K562 (cell line): ENCODE data around the gene AGXT. TPM values are rescaled to one million over a fixed set of nuclear protein-coding genes. Genes with fewer than 3 reads are reported as not detected.

ENCODE experiments used
- ATAC-seq: fragments of 200-7000 bp; cut with Tn5 transposase; 3 replicates; pipeline ENCODE4 v1.9.1; 2020; ENCODE audit warnings: moderate library complexity
- BruUV-seq: library from RNA; stranded (reverse); fragments of 400-500 nt; replicated peaks from 2 replicates; lab custom pipeline; 2021; lab: Mats Ljungman, UMichigan
- CTCF ChIA-PET: fragments of 300-600 bp; formaldehyde crosslinking; extraction: SDS; loops from one replicate; lab custom pipeline; 2021; ENCODE audit warnings: low intra/inter-chr PET ratio; lab: Yijun Ruan, JAX
- POLR2A ChIA-PET: fragments of 300-600, 350-650 bp; sonication (Branson Sonifier 250); formaldehyde crosslinking; extraction: SDS; loops from one replicate; lab custom pipeline; 2021; ENCODE audit warnings: antibody characterized with exemption, inconsistent platforms; lab: Yijun Ruan, JAX
- DNase-seq, 4 experiments: peaks; one replicate each; pipeline versions ENCODE4 v3.0.0 to v3.0.0-alpha.2; 2011 to 2018; ENCODE audit warnings: low spot score in 3 of 4, mixed read lengths in 3 of 4; ENCODE audit errors: extremely low read depth in 1 of 4
- FAIRE-seq: peaks from 2 replicates; lab custom pipeline; 2011; peaks lifted over from hg19 to GRCh38; lab: Jason Lieb, UNC
- H2AFZ ChIP-seq: 2 replicates; pipeline ENCODE4 v1.6.0; 2011; ENCODE audit warnings: low read depth, low read length, control low read depth, inconsistent platforms
- H3K27ac ChIP-seq: fragments of 200-600 bp; 3 replicates; pipeline ENCODE4 v1.8.0; 2011; ENCODE audit warnings: low read depth, mild to moderate bottlenecking, control low read depth, inconsistent platforms, low read length, moderate library complexity, mixed read lengths; ENCODE audit errors: extremely low read depth
- H3K27me3 ChIP-seq, 2 experiments: fragments of 300-600 bp in 1 of 2; 2 replicates in 1 of 2; 3 replicates in 1 of 2; pipeline versions ENCODE4 v1.6.0 to v1.8.0; 2011; ENCODE audit warnings: inconsistent platforms in 2 of 2, low read length in 2 of 2, mild to moderate bottlenecking in 1 of 2, mixed read lengths in 1 of 2, moderate library complexity in 1 of 2; ENCODE audit not compliant: control insufficient read depth in 2 of 2, insufficient read depth in 2 of 2
- H3K36me3 ChIP-seq: fragments of 300-600 bp; 3 replicates; pipeline ENCODE4 v1.8.0; 2011; ENCODE audit warnings: mild to moderate bottlenecking, low read length, inconsistent platforms; ENCODE audit not compliant: control insufficient read depth, insufficient read depth
- H3K4me1 ChIP-seq, 2 experiments: fragments of 200-600 bp in 1 of 2; replicated peaks in 1 of 2; 2 replicates in 1 of 2; 3 replicates in 1 of 2; pipeline versions ENCODE4 v1.5.1 to v1.8.0; 2011; ENCODE audit warnings: inconsistent platforms in 2 of 2, low read length in 2 of 2, mild to moderate bottlenecking in 1 of 2, mixed read lengths in 1 of 2, moderate library complexity in 1 of 2; ENCODE audit not compliant: control insufficient read depth in 2 of 2, insufficient read depth in 2 of 2
- H3K4me2 ChIP-seq: 2 replicates; pipeline ENCODE4 v1.6.1; 2011; ENCODE audit warnings: low read length, control low read depth, inconsistent platforms, mixed read lengths; ENCODE audit not compliant: insufficient read depth
- H3K4me3 ChIP-seq: fragments of 200-600 bp; sonication (generic), shearing (Covaris generic); 2 replicates; pipeline ENCODE4 v1.5.1; 2016; ENCODE audit warnings: control low read depth, inconsistent platforms
- H3K79me2 ChIP-seq: fragments of 200-600 bp; 3 replicates; pipeline ENCODE4 v1.8.0; 2011; ENCODE audit warnings: low read length, inconsistent platforms; ENCODE audit not compliant: control insufficient read depth, insufficient read depth
- H3K9ac ChIP-seq, 2 experiments: 2 replicates each; pipeline versions ENCODE4 v1.6.0 to v1.6.1; 2011; ENCODE audit warnings: low read depth in 2 of 2, low read length in 2 of 2, control low read depth in 1 of 2, inconsistent platforms in 1 of 2, mild to moderate bottlenecking in 1 of 2, mixed read lengths in 1 of 2; ENCODE audit not compliant: insufficient read depth in 1 of 2
- H3K9me1 ChIP-seq: one replicate; pipeline ENCODE4 v1.6.0; 2011; ENCODE audit warnings: inconsistent platforms, mild to moderate bottlenecking, low read length, moderate library complexity; ENCODE audit not compliant: control insufficient read depth, insufficient read depth
- H3K9me3 ChIP-seq: replicated peaks from 2 replicates; pipeline ENCODE4 v1.5.1; 2011; ENCODE audit warnings: low read depth, low read length, inconsistent platforms; ENCODE audit not compliant: control insufficient read depth, insufficient read depth
- H4K20me1 ChIP-seq: replicated peaks from 2 replicates; pipeline ENCODE4 v1.6.1; 2011; ENCODE audit warnings: low read length, inconsistent platforms, mixed read lengths; ENCODE audit not compliant: control insufficient read depth, insufficient read depth
- CC2D1A ChIP-seq: fragments of 450-650 bp; IDR thresholded peaks from 2 replicates; pipeline ENCODE4 v1.6.1; 2017; ENCODE audit warnings: mild to moderate bottlenecking
- CCNT2 ChIP-seq: IDR thresholded peaks from 2 replicates; pipeline ENCODE4 v1.6.1; 2011; ENCODE audit warnings: borderline replicate concordance, low read depth, mild to moderate bottlenecking, moderate library complexity, mixed read lengths, low read length; ENCODE audit not compliant: insufficient read length; ENCODE audit errors: extremely low read depth
- E2F3 ChIP-seq: fragments of 250-450 bp; sonication (Bioruptor Pico); IDR thresholded peaks from 2 replicates; pipeline ENCODE4 v1.4.0; 2020; ENCODE audit warnings: mild to moderate bottlenecking
- PHB ChIP-seq: fragments of 250-450 bp; sonication (Bioruptor Pico); IDR thresholded peaks from 2 replicates; pipeline ENCODE4 v1.5.0; 2021
- RFX1 ChIP-seq: fragments of 450-650 bp; IDR thresholded peaks from 2 replicates; pipeline ENCODE4 v1.6.1; 2016; ENCODE audit warnings: mild to moderate bottlenecking, moderate library complexity
- SAFB ChIP-seq: fragments of 200-400 bp; formaldehyde crosslinking; IDR thresholded peaks from 2 replicates; pipeline ENCODE4 v1.6.1; 2017; ENCODE audit warnings: low read depth, low read length, borderline replicate concordance
- TAF9B ChIP-seq: fragments of 450-650 bp; IDR thresholded peaks from 2 replicates; pipeline ENCODE4 v1.6.1; 2018; ENCODE audit warnings: mild to moderate bottlenecking; ENCODE audit not compliant: partially characterized antibody
- ZNF507 ChIP-seq: conservative IDR thresholded peaks from 2 replicates; pipeline ENCODE4 v1.6.1; 2017; ENCODE audit warnings: missing genetic modification characterization, missing compliant biosample characterization
- WGBS: fragments of 100-300 bp; shearing (Covaris generic); methylation state at CpG from one replicate; pipeline ENCODE4 v1.1.6; 2016; ENCODE audit warnings: low coverage, mixed read lengths; ENCODE audit not compliant: insufficient coverage; ENCODE audit errors: missing lambda C conversion rate; 5-methylcytosine and 5-hydroxymethylcytosine counted together
- in situ Hi-C: fragments of 300-500 bp; cut with MboI; formaldehyde crosslinking; loops from 4 replicates; pipeline ENCODE4 v1.15.0; 2018; ENCODE audit warnings: inconsistent platforms, mixed read lengths
- intact Hi-C: fragments of 100-400 bp; cut with micrococcal nuclease; formaldehyde crosslinking; loops from 2 replicates; pipeline ENCODE4 v1.14.2; 2022
- polyA plus RNA-seq, 8 experiments: library from polyadenylated mRNA; depleted of rRNA in 4 of 8; stranded (reverse) in 5 of 8; unstranded in 3 of 8; fragments of >200 nt; fragmentation: Nextera tagmentation in 2 of 8; fragmentation: Illumina TruSeq in 1 of 8; extraction: Ambion mirVana in 2 of 8; extraction: Trizol in 1 of 8; gene quantifications; 2 replicates each; pipeline versions ENCODE4 v1.2.1 to v1.2.3, GENCODE V29; 2011 to 2014; ENCODE audit warnings: inconsistent platforms in 1 of 8, missing spikeins in 1 of 8
- total RNA-seq, 7 experiments: library from RNA; depleted of rRNA in 6 of 7; stranded (reverse); fragments of >200 nt in 6 of 7; fragmentation: Illumina TruSeq in 2 of 7; extraction: Trizol in 2 of 7; gene quantifications; 2 replicates each; pipeline versions ENCODE4 v1.2.1 to v1.2.3, GENCODE V29; 2011 to 2021; ENCODE audit warnings: low replicate concordance in 1 of 7
- TF ChIP-seq, protein P1 (sequence below): fragments of 450-650 bp; formaldehyde crosslinking; IDR thresholded peaks from 2 replicates; pipeline ENCODE4 v1.4.0; 2020; ENCODE audit warnings: mild to moderate bottlenecking

The AGXT gene
- total and polyA plus RNA-seq, 9 of the 15 experiments (the other 6 are each of a cell fraction or from before 2014, with no cell fraction given), result 0.18 TPM; not detected in 8

DNA sequence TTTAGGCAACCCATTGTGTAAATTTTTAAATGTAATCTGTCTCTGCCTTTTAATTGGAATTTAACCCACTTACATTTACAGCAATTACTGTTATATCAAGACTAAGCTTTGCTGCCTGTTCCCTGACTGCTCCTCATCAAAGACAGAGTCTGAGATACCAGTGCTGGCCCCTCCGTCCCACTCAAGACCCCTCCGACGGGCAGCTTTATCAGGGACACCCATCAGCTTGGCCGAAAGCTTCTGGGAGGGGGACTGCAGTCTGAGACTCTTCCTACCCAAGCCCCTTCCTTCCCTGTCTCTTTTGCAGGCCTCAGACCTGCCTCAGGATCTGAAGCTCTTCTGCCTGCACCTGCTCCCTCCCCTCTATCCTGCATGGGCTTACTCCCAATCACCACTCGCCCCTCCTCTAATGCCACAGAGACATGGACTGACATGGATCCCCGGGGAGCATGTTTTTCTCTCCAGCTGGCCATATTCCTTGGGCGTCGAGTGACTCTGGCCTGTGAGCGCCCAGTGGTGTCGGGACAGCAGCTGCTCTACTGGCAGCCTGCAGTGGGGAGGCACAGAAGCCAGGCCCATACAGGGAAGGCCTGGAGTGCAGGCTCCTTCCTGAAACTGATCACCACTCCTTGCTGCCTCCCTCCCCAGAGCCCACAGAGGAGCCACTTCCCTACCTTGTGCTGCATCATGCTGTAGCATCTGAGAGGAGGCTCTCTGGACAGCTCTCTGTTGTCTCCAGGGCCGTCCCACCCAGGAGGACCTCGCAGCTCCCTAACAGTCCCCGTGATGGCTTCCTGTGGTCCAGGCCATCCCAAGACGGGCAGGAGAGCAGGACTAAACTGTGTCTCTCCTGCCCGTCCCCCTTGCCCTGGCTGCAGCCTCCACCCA is 44.9 kb upstream of the AGXT start:
- Histone ChIP-seq H2AFZ (no peak overlapping the region), H3K4me2 (no peak overlapping the region), H3K4me1 (no peaks in the 10 kb centered on the region), H3K9ac (no peak overlapping the region), H3K4me3 (no peak overlapping the region), H3K27me3 (peaks cover 4 to 33% of the 10 kb centered on the region in 2 experiments; a peak in 4 of 5 replicates), H4K20me1 (no peaks in the 10 kb centered on the region), H3K9me3 (no peaks in the 10 kb centered on the region), H3K36me3 (no peaks in the 10 kb centered on the region), H3K79me2 (no peaks in the 10 kb centered on the region), H3K27ac (no peak overlapping the region), H3K9me1 (no peaks in the 10 kb centered on the region)
- DNase-seq (no peak), ATAC-seq (no peak), FAIRE-seq (no peak)
- ChIA-PET CTCF (no interaction called here), POLR2A (no interaction called here)
- no TSS peak for BruUV-seq
- WGBS, result 0% methylated on average over 13 of the region's 15 CpGs
- in situ Hi-C loops (no loop called here), intact Hi-C loops (no loop called here)
- no peak for TF ChIP-seq RFX1
- peak; percentile 81 for TF ChIP-seq ZNF507 (tag)
- TF ChIP-seq PHB, result no peak
- TF ChIP-seq TAF9B, result no peak
- no peak for TF ChIP-seq SAFB
- no peak for TF ChIP-seq E2F3 (CRISPR knock-in tag)
- no peak for TF ChIP-seq CCNT2
- TF ChIP-seq, protein P1, sequence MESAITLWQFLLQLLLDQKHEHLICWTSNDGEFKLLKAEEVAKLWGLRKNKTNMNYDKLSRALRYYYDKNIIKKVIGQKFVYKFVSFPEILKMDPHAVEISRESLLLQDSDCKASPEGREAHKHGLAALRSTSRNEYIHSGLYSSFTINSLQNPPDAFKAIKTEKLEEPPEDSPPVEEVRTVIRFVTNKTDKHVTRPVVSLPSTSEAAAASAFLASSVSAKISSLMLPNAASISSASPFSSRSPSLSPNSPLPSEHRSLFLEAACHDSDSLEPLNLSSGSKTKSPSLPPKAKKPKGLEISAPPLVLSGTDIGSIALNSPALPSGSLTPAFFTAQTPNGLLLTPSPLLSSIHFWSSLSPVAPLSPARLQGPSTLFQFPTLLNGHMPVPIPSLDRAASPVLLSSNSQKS, result no peak
- no peak for TF ChIP-seq CC2D1A
